ENCODE measurements around the gene FAM180A.
"Not testable (repeated sequence)": the region's sequence is repeated elsewhere in the genome, so short reads cannot be mapped to it uniquely, and the experiment has no call there.

Gene FAM180A

DNA sequence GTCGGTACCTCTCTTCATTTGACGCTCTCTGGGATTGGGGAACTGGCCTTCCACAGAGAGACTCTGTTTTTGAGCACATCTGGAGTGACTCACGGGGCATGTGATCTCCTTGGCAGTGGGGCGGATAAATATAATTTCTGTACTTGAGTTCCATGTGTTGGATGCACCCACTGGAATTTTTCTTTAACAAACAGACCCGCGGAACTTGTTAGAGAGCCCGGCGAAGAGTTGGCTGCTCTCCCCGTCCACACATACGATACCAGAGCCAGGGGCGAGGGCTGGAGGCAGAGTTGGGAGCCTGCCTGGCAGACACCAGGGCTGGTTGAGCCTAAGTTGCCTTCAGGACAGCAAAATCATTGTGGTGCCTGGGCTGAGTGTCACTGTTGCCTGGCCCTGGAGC lies at the start of gene FAM180A:
FAM180A (minus strand) TSS at position 44 of the 400 bp plus-strand sequence. CDS start 233 bp downstream, outside the sequence.
- FAIRE-seq (no peak), DNase-seq (ENCODE audit: low spot score) (no peak)

DNA sequence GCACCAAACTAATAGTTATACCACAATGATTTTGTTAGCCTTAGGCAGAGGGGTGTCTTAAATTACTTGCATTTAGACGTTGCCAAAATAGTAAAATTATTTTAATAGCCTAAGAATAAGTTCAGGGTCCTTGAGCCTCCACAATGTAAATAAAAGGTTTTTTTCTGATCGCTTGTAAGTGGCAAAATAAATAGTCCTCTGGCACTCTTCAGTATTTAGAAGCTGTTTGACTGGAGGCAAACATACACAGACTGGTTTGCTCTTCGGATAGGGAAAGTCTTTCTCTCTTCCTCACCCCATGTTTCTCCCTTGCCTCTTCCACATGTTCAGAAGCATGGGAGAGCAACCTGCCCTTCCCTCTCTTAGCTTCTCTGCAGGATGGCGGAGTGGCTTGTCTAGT lies 49.5 kb upstream of the FAM180A start:
- FAIRE-seq (no peak), DNase-seq (ENCODE audit: low spot score) (no peak)

- FAIRE-seq (no peak), DNase-seq (ENCODE audit: low spot score) (no peak)
Observed at GRCh38 chr7:135795846-135796570, 47.4 kb upstream of the FAM180A start.

- DNase-seq (ENCODE audit: low spot score) (no peak), FAIRE-seq (no peak)
Observed at GRCh38 chr7:135793841-135794240, 45.2 kb upstream of the FAM180A start.

GRCh38 chr7:135792866-135793265 lies 44.3 kb upstream of the FAM180A start:
- DNase-seq (ENCODE audit: low spot score): no peak
- FAIRE-seq: no peak

- FAIRE-seq (no peak), DNase-seq (ENCODE audit: low spot score) (no peak)
Observed at GRCh38 chr7:135792363-135792668, 43.7 kb upstream of the FAM180A start.

- DNase-seq (ENCODE audit: low spot score): no peak
- no peak for FAIRE-seq
Observed at GRCh38 chr7:135791543-135792362, 43.1 kb upstream of the FAM180A start.

DNA sequence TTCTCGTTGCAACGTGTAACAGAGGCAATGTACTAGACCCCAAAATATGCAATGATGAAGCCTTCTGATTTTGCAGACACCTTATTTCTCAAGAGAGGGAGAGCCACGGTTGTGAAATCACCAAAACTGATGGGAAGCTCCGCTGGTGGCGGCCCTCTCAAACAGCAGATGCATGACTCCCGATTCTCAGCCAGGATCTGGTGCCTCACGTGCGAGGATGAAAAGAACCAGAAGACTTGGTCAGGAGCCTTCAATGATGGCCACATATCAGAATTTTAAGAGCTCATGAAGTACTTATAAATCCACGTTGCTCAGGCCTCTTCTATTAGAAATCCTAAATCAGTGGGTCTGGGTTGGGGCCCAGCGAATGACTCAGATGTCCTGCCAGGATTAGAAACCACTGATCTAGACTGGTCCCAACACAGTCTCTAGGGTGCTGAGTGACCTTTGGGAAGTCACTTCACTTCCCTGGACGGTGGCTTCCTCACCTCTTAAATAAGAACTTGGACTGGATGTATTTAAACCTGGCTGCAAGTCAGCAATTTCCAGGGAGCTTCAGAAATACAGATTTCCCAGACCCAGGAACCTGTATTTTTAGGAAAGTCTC lies 41.9 kb upstream of the FAM180A start:
- no peak for DNase-seq (ENCODE audit: low spot score)
- no peak for FAIRE-seq

DNA sequence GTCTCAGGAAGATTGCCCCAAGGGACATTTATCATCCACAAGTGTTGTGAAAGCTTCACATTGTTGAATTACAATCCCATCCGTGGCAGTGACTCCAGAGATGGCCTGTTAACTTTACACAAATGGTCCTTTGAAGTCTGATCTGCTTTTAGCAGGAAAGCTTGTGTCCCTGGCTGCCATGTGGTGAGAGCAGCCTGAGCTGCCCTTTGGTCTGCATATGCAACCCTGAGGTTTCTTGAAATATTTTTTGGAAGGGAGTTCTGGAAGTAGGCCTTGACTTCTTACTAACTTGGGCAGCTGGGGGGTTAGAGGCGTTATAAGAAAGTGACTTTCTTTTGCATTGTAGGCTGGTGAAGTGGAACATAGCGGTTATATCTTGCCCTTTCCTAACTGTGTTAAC lies 41.3 kb upstream of the FAM180A start:
- no peak for DNase-seq (ENCODE audit: low spot score)
- FAIRE-seq: no peak

DNA sequence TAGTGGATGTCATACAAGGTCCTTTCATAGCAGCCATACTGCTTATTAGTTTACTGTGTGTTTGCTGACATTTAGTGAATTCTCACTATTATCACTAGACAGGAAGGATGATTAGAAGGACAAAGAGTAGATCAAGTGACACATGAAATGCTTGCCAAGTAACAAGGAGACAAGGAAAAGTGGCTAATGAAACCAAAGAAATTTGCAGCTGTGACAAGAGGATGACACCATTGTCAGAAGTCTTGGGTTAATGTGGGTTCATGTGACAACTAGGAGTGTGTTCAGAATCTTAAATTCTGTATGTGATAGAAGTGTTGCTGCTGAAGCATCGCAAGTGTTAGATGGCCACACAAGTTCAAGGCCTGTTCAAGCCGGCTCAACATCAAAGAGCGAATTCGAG lies 40.8 kb upstream of the FAM180A start:
- DNase-seq (ENCODE audit: low spot score): no peak
- FAIRE-seq: no peak

DNA sequence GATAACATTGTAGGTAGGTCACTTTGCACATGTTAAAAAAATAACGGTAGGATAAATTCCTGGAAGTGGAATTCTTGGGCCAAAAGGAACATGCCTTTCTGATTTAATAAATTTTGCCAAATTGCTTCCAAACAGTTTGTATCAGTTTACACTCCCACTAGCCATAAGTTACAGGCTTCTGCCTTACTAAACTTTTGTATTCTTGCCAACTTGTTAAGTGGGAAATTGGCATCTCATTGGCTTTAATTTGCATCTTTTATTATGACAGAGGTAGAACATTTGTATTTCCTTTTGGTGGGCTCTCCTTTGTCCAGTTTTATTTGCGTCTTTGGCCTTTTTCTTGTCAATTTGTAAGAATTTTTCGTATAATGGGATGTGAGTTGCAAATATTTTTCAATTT lies 38.3 kb upstream of the FAM180A start:
- FAIRE-seq (no peak), DNase-seq (ENCODE audit: low spot score) (no peak)

DNA sequence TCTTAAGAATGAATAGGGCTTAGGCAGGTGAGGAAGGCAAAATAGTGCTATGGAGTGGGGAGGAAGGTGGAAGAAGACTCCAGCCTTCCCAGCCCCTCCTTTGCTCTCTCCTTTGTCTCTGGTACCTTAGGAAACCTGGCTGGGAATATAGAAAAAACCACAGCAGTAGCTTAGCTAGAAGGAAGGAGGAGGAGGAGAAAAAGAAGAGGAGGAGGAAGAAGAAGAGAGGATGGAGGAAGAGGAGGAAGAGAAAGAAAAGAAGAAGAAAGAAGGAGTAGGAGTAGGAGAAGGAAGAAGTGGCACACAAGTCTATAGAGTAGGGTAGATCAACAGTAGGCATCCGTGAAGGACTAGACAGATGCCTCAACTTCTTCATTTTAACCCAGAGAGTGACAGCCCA lies 36.5 kb upstream of the FAM180A start:
- no peak for DNase-seq (ENCODE audit: low spot score)
- no peak for FAIRE-seq

DNA sequence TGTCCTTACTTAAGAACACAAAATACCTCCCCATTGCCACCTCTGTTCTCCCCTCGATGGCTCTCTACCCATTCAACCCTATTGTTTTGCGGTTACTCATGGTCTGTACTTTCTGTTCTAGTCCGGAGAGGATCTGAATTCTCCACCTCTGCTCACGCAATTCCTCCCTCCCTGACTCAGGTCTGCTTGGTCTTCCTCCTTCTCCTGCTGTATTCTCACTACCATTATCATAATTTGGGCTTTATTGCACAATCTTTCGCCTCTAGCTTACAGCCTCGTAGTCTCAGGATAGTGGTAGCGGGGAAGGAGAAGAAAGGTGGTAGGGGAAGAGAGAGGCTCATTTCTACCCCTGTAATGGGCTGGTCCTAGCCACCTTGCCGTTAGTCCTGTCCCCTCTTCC lies 35.4 kb upstream of the FAM180A start:
- FAIRE-seq: no peak
- DNase-seq (ENCODE audit: low spot score): no peak

DNA sequence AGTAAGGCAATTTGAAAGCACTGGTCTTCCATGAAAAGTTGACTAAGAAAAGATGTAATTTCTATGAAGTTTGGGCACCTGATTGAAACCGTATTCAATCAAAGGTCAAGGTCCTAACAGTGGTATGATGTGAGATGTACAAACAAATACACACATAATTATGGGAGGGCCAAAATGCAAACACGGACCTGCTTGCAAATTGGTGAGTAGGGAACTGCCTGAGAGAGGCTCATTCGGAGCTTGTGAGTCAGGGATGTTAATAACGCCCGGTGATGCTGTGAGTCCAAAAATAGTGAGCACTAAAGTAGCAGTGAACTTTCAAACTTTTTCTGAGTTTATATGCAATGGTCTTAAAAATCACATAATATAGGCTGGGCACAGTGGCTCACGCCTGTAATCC lies 34.2 kb upstream of the FAM180A start:
- DNase-seq (ENCODE audit: low spot score): no peak
- FAIRE-seq: no peak

DNA sequence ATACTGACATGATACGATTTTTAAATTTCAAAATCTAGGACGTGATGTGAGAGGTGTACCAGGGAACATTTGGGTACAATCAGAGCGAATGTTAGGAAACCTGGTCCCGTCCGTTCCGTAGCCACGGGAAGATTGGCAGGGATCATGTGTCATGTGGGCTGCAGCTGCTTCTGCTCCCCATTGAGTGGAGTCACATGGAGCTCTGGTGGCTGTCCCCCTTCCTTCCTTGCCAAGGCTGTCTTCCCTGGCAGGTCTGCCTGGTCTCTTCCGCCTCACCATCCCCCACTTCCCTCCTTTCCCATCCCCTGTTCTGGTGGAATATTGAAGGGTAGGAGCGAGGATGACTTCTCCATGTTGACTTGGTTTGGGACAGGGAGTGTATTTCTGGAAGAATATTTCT lies 33.8 kb upstream of the FAM180A start:
- DNase-seq (ENCODE audit: low spot score) (no peak), FAIRE-seq (no peak)

DNA sequence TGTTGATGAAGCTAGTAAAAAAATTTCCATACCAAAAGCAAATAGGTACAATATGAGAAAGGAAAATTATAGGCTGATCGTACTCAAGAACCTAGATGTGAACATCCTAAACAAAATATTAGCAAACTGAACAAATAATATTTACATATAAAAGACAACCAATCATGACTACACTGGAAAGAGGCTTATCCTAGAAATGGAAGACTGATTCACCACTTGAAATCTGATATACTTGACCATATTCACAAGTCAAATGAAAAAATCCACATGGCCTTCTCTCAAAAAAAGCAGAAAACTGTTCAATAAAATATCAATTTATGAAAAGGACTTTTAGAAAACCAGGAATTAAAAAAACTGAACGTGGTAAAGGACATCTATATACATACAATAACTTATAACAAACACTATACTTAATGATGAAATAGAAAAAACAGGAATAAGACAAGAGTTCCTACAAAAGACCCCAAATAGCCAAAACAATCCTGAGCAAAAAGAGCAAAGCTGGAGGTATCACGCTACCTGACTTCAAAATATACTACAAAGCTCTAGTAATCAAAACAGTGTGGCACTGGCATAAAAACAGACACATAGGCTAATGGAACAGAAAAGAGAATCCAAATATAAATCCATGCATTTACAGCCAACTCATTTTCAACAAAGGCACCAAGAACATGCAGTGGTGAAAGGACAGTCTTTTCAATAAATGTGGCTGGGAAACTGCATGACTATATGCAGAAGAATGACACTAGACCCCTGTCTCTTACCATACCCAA lies 29.2 kb upstream of the FAM180A start:
- no peak for FAIRE-seq
- no peak for DNase-seq (ENCODE audit: low spot score)

DNA sequence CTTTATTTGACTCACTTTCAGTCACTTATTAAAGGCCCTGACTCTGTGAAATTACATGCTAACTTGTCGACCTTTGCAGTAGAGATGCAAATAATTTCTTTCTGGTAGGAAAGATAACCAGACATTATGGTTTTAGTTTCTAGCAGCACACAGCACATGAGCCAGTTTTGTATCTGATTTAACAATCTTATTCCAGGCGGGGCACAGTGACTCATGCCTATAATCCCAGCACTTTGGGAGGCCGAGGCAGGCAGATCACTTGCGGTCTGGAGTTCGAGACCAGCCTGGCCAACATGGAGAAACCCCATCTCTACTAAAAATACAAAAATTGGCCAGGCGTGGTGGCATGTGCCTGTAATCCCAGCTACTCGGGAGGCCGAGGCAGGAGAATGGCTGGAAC lies 27.3 kb upstream of the FAM180A start:
- DNase-seq (ENCODE audit: low spot score); FAIRE-seq: not testable (repeated sequence)

DNA sequence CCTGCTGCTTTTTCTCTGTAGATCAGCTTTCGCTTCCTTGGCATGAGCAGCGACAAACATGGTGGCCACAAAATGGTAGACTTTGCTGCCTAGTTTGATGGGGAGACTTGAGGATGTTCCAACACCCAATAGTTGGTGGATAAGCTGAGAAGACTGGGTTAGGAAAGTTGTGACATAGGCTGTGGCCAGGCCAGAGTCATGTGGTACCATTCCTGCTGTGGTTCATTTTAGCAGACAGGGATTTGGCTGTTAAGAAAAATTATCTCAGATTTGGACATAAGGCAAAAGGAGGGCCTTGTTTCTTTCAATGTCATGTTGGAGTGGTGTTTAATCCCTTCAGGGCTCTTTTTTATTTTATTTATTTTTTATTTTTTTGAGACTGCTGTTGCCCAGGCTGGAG lies 26.6 kb upstream of the FAM180A start:
- FAIRE-seq: no peak
- DNase-seq (ENCODE audit: low spot score): no peak

GRCh38 chr7:135774284-135774683 lies 25.7 kb upstream of the FAM180A start:
- DNase-seq (ENCODE audit: low spot score) (no peak), FAIRE-seq (no peak)

DNA sequence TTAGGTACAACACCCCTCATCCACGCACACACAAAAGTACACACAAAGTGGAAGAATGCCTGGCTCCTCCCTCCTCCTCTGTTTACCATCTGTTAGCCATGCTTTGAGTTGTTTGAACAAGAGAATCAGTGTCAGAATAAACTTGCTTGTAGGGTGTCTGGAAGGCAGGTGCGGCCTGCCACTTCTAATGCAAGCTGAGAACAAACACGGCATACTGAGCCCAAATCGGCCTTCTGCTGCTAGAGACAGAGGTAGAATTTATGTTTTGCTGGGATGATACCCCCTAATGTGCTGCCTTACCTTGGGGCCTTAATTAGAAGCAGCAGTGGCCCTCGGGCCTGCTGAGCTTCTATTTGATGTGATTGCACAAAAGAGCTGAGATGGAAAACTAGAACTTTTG lies 24.9 kb upstream of the FAM180A start:
- no peak for FAIRE-seq
- DNase-seq (ENCODE audit: low spot score): no peak

GRCh38 chr7:135772639-135773222 lies 24.1 kb upstream of the FAM180A start:
- no peak for FAIRE-seq
- DNase-seq (ENCODE audit: low spot score): no peak
